Glomerular endothelial cell (primary cell): ENCODE measurements around the gene LDAH. TPM values are rescaled to one million over a fixed set of nuclear protein-coding genes. Genes with fewer than 3 reads are reported as not detected.

Experiments
- DNase-seq: peaks from one replicate; pipeline ENCODE4 v3.0.0-alpha.2; 2011; ENCODE audit warnings: low read depth, low spot score; ENCODE audit errors: extremely low read depth
- total RNA-seq: library from RNA; depleted of rRNA; stranded (reverse); fragments of >200 nt; gene quantifications from 2 replicates; pipeline ENCODE4 v1.2.3, GENCODE V29; 2015

The LDAH gene
- total RNA-seq, 1 donor from 2014 or later = 21.7 TPM

- no peak for DNase-seq
These were observed 166.3 kb downstream of the LDAH start for GRCh38 chr2:20656561-20656960.

GRCh38 chr2:20654535-20654813, 168.4 kb downstream of the LDAH start:
- no peak for DNase-seq

GRCh38 chr2:20653695-20654534, 169.0 kb downstream of the LDAH start:
- DNase-seq = no peak

GRCh38 chr2:20652673-20653575, 170.0 kb downstream of the LDAH start:
- no peak for DNase-seq

- DNase-seq = no peak
These were observed 170.8 kb downstream of the LDAH start for GRCh38 chr2:20652141-20652540.

- no peak for DNase-seq
These were observed 171.2 kb downstream of the LDAH start for GRCh38 chr2:20651731-20652099.

- DNase-seq = no peak
These were observed 171.8 kb downstream of the LDAH start, which contains the start of gene HS1BP3 for GRCh38 chr2:20650877-20651730. Gene HS1BP3 (minus strand): TSS chr2:20651098. CDS start chr2:20651063, 35 bp downstream.

GRCh38 chr2:20650393-20650876, 172.5 kb downstream of the LDAH start:
- DNase-seq = no peak

- DNase-seq = no peak
These were observed 172.9 kb downstream of the LDAH start for GRCh38 chr2:20649976-20650375.

GRCh38 chr2:20649576-20649975, 173.3 kb downstream of the LDAH start:
- no peak for DNase-seq

- no peak for DNase-seq
These were observed 174.1 kb downstream of the LDAH start for GRCh38 chr2:20648831-20649230.

GRCh38 chr2:20648206-20648605, 174.7 kb downstream of the LDAH start:
- DNase-seq = no peak

- no peak for DNase-seq
These were observed 175.2 kb downstream of the LDAH start for GRCh38 chr2:20647738-20648137.

GRCh38 chr2:20647211-20647610, 175.7 kb downstream of the LDAH start:
- DNase-seq = no peak

GRCh38 chr2:20646446-20646845, 176.5 kb downstream of the LDAH start:
- no peak for DNase-seq

- DNase-seq = no peak
These were observed 177.1 kb downstream of the LDAH start for GRCh38 chr2:20645761-20646160.

GRCh38 chr2:20645301-20645701, 177.6 kb downstream of the LDAH start:
- DNase-seq = no peak

GRCh38 chr2:20643826-20644225, 179.1 kb downstream of the LDAH start:
- no peak for DNase-seq

- no peak for DNase-seq
These were observed 179.8 kb downstream of the LDAH start for GRCh38 chr2:20643060-20643459.

GRCh38 chr2:20642055-20642971, 180.6 kb downstream of the LDAH start:
- DNase-seq = no peak
